PC-9 (cell line): ENCODE results near the gene MDC1.

ENCODE experiments used
- CTCF ChIP-seq: fragments of 200-600 bp; sonication (generic); conservative IDR thresholded peaks from 2 replicates; pipeline ENCODE4 v1.6.1; 2017; ENCODE audit warnings: mixed run types, antibody characterized with exemption, mild to moderate bottlenecking, moderate library complexity
- EZH2 ChIP-seq: fragments of 200-600 bp; sonication (generic); IDR thresholded peaks from 2 replicates; pipeline ENCODE4 v1.8.0; 2017; ENCODE audit warnings: antibody characterized with exemption, low read depth

- TF ChIP-seq CTCF, result no peak
- TF ChIP-seq EZH2, result no peak
These were observed 33.7 kb downstream of the MDC1 start for GRCh38 chr6:30683183-30683979.
